Fibroblast of skin of back (primary cell): ENCODE measurements around the gene BDKRB2.

ENCODE experiments used
- DNase-seq: peaks from one replicate; pipeline ENCODE4 v3.0.0-alpha.2; 2013

Gene BDKRB2

GRCh38 chr14:96252999-96253539 is 48.4 kb downstream of the BDKRB2 start:
- DNase-seq, result peak; percentile 96

- no peak for DNase-seq
These were observed 50.0 kb downstream of the BDKRB2 start for GRCh38 chr14:96254687-96255086.

GRCh38 chr14:96255501-96256366 is 51.1 kb downstream of the BDKRB2 start, which contains the start of gene BDKRB1:
Gene BDKRB1, plus strand, starts transcription at chr14:96256210. Its CDS starts 7,473 bp downstream, at chr14:96263683.
- peak; percentile 95 for DNase-seq

- no peak for DNase-seq
These were observed 51.8 kb downstream of the BDKRB2 start for GRCh38 chr14:96256407-96256806.

- DNase-seq, result no peak
These were observed 52.4 kb downstream of the BDKRB2 start for GRCh38 chr14:96257056-96257455.

- DNase-seq, result no peak
These were observed 53.3 kb downstream of the BDKRB2 start for GRCh38 chr14:96257900-96258299.

GRCh38 chr14:96260341-96260821 is 55.7 kb downstream of the BDKRB2 start:
- peak; percentile 78 for DNase-seq

GRCh38 chr14:96261053-96261452 is 56.4 kb downstream of the BDKRB2 start:
- DNase-seq, result no peak

GRCh38 chr14:96261772-96262655 is 57.4 kb downstream of the BDKRB2 start:
- DNase-seq, result no peak

- DNase-seq, result no peak
These were observed 58.9 kb downstream of the BDKRB2 start for GRCh38 chr14:96263347-96264199.

- no peak for DNase-seq
These were observed 59.5 kb downstream of the BDKRB2 start for GRCh38 chr14:96264200-96264553.

GRCh38 chr14:96264853-96265252 is 60.2 kb downstream of the BDKRB2 start:
- DNase-seq, result no peak

- DNase-seq, result no peak
These were observed 60.9 kb downstream of the BDKRB2 start for GRCh38 chr14:96265383-96266095.

GRCh38 chr14:96267336-96267735 is 62.7 kb downstream of the BDKRB2 start:
- DNase-seq, result peak; percentile 86

- DNase-seq, result no peak
These were observed 63.3 kb downstream of the BDKRB2 start for GRCh38 chr14:96267916-96268315.

GRCh38 chr14:96268431-96269358 is 64.1 kb downstream of the BDKRB2 start:
- peak; percentile 83 for DNase-seq

GRCh38 chr14:96269359-96269710 is 64.7 kb downstream of the BDKRB2 start:
- no peak for DNase-seq

GRCh38 chr14:96270565-96271420 is 66.2 kb downstream of the BDKRB2 start:
- DNase-seq, result no peak

- DNase-seq, result no peak
These were observed 66.8 kb downstream of the BDKRB2 start for GRCh38 chr14:96271421-96271762.
